Brain microvascular endothelial cell (primary cell): ENCODE data around the gene CNGA1.

Experiments used
- DNase-seq: peaks from one replicate; pipeline ENCODE4 v3.0.0-alpha.2; 2020
- H3K27ac ChIP-seq: fragments of 250-450 bp; sonication (Bioruptor Pico); 2 replicates; pipeline ENCODE4 v1.5.1; 2020; ENCODE audit warnings: mild to moderate bottlenecking, moderate library complexity
- H3K27me3 ChIP-seq: fragments of 250-450 bp; sonication (Bioruptor Pico); replicated peaks from 2 replicates; pipeline ENCODE4 v1.5.1; 2020; ENCODE audit warnings: mild to moderate bottlenecking
- H3K36me3 ChIP-seq: fragments of 250-450 bp; sonication (Bioruptor Pico); replicated peaks from 2 replicates; pipeline ENCODE4 v1.5.1; 2020; ENCODE audit warnings: mild to moderate bottlenecking
- H3K4me3 ChIP-seq: 2 replicates; pipeline ENCODE4 v1.5.1; 2011; ENCODE audit warnings: low read depth, mild to moderate bottlenecking, control low read depth, low read length, moderate library complexity
- CTCF ChIP-seq: IDR thresholded peaks from 2 replicates; pipeline ENCODE4 v1.5.1; 2011; ENCODE audit warnings: low read depth, mild to moderate bottlenecking, moderate library complexity, low read length, control low read depth, inconsistent platforms; ENCODE audit errors: missing control alignments
- in situ Hi-C: cut with HindIII; loops from 2 replicates; pipeline ENCODE4 v1.10.0; 2017; ENCODE audit warnings: low sequenced_read_pairs, low pct_ligation_motif_present

Gene CNGA1

DNA sequence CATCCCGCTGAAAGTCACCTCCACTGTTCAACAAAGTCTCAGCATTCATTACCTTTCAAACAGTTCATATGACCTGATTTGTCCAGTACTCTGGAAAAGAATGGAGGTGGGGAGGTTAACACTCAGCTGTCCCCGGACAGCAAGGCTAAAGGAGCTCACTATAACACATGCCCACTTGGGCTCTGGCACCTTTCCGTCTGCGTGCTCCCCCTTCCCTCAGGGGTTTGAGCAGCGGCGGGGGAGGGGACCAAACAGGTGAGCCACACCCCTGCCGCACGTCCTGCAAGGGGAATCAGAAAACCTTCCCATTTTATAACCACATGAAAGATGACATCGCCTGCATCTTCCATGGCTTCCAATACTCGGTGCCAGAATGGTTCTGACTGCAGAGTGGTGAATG is 62.2 kb downstream of the CNGA1 start:
- no peak for TF ChIP-seq CTCF

GRCh38 chr4:47945930-47946726 is 70.4 kb downstream of the CNGA1 start:
- no peak overlapping the region for H3K4me3 ChIP-seq
- no peak for DNase-seq
- H3K27me3 ChIP-seq, result no peaks in the 10 kb centered on the region
- no peak overlapping the region for H3K27ac ChIP-seq
- in situ Hi-C loops, result no loop called here
- H3K36me3 ChIP-seq, result no peaks in the 10 kb centered on the region
- peak; percentile 47 for TF ChIP-seq CTCF

More for the DNA sequence above, 62.2 kb downstream of the CNGA1 start:
- no peak overlapping the region for H3K4me3 ChIP-seq
- DNase-seq, result no peak
- no peak overlapping the region for H3K27ac ChIP-seq
- H3K27me3 ChIP-seq, result no peaks in the 10 kb centered on the region
- in situ Hi-C loops, result no loop called here
- H3K36me3 ChIP-seq, result no peaks in the 10 kb centered on the region

GRCh38 chr4:47942081-47942819 is 74.2 kb downstream of the CNGA1 start:
- no peak for TF ChIP-seq CTCF
- Histone ChIP-seq H3K36me3 (no peaks in the 10 kb centered on the region), H3K4me3 (no peak overlapping the region), H3K27ac (no peak overlapping the region), H3K27me3 (no peaks in the 10 kb centered on the region)
- DNase-seq, result no peak
- in situ Hi-C loops, result no loop called here

GRCh38 chr4:47939456-47939855 is 77.0 kb downstream of the CNGA1 start:
- H3K27me3 ChIP-seq, result no peaks in the 10 kb centered on the region
- no peak for TF ChIP-seq CTCF
- H3K27ac ChIP-seq, result no peak overlapping the region
- DNase-seq, result no peak
- H3K4me3 ChIP-seq, result no peak overlapping the region
- H3K36me3 ChIP-seq, result no peaks in the 10 kb centered on the region
- in situ Hi-C loops, result no loop called here

DNA sequence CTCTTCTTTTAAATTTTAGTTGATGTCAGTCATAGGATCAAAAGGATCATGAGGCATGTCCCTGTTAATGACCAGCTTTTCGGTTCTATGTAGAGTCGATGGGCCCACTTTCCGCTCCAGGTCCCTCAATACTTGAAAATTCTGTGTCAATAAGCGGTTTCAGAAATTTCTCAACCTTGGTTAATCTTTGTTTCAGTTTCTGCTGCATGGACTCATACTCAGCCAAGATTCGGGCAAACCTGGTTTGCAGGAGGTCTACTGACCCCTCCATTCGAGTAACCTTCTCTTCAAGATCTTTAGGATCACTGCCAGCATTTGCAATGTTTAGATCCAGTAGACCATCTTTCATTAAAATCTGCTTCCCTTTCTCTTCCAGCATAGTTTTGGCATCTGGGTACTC is 80.1 kb downstream of the CNGA1 start:
- no peak overlapping the region for H3K27ac ChIP-seq
- no peaks in the 10 kb centered on the region for H3K36me3 ChIP-seq
- no peak for TF ChIP-seq CTCF
- no peaks in the 10 kb centered on the region for H3K27me3 ChIP-seq
- DNase-seq, result no peak
- H3K4me3 ChIP-seq, result no peak overlapping the region
- in situ Hi-C loops, result no loop called here
